HepG2 (cell line): ENCODE measurements around the gene CUTC. TPM values are rescaled to one million over a fixed set of nuclear protein-coding genes. Genes with fewer than 3 reads are reported as not detected.

ENCODE experiments used
- ATAC-seq: fragments of 200-7000 bp; cut with Tn5 transposase; 3 replicates; pipeline ENCODE4 v1.9.1; 2020; ENCODE audit warnings: mild to moderate bottlenecking, moderate library complexity
- BruUV-seq: library from RNA; stranded (reverse); fragments of 400-500 nt; replicated peaks from 2 replicates; lab custom pipeline; 2021; lab: Mats Ljungman, UMichigan
- CTCF ChIA-PET: fragments of 300-600 bp; formaldehyde crosslinking; extraction: SDS; loops from one replicate; lab custom pipeline; 2021; ENCODE audit warnings: low total read pairs, inconsistent platforms, low intra/inter-chr PET ratio; lab: Yijun Ruan, JAX
- POLR2A ChIA-PET: fragments of 350-600 bp; sonication (Branson Sonifier 250); formaldehyde crosslinking; loops from one replicate; lab custom pipeline; 2020; ENCODE audit warnings: antibody characterized with exemption, inconsistent platforms; lab: Yijun Ruan, JAX
- DNase-seq: peaks from one replicate; pipeline ENCODE4 v3.0.0-alpha.2; 2015; ENCODE audit warnings: low spot score
- FAIRE-seq: peaks from 3 replicates; lab custom pipeline; 2011; peaks lifted over from hg19 to GRCh38; lab: Jason Lieb, UNC
- H2AFZ ChIP-seq: one replicate; pipeline ENCODE4 v1.6.1; 2011; ENCODE audit warnings: low read length, inconsistent platforms
- H3K27ac ChIP-seq: fragments of 300-600 bp; 3 replicates; pipeline ENCODE4 v1.8.0; 2011; ENCODE audit warnings: mixed run types, mild to moderate bottlenecking, mixed read lengths, low read length, inconsistent platforms; ENCODE audit not compliant: insufficient read depth; ENCODE audit errors: extremely low read length
- H3K27me3 ChIP-seq, 2 experiments: fragments of 200-600 bp in 1 of 2; 2 replicates in 1 of 2; 3 replicates in 1 of 2; pipeline versions ENCODE4 v1.6.0 to v1.8.0; 2011; ENCODE audit warnings: low read length in 2 of 2, mild to moderate bottlenecking in 2 of 2, moderate library complexity in 2 of 2, inconsistent platforms in 1 of 2; ENCODE audit not compliant: insufficient read depth in 2 of 2, control insufficient read depth in 1 of 2
- H3K36me3 ChIP-seq, 2 experiments: fragments of 200-600 bp in 1 of 2; replicated peaks in 1 of 2; 2 replicates in 1 of 2; 3 replicates in 1 of 2; pipeline versions ENCODE4 v1.5.1 to v1.8.0; 2011; ENCODE audit warnings: low read length in 2 of 2, inconsistent platforms in 1 of 2; ENCODE audit not compliant: insufficient read depth in 2 of 2, control insufficient read depth in 1 of 2
- H3K4me1 ChIP-seq: 2 replicates; pipeline ENCODE4 v1.5.1; 2012; ENCODE audit warnings: low read length, inconsistent platforms; ENCODE audit not compliant: insufficient read depth
- H3K4me2 ChIP-seq: 2 replicates; pipeline ENCODE4 v1.6.0; 2011; ENCODE audit warnings: low read depth, low read length, inconsistent platforms
- H3K4me3 ChIP-seq, 3 experiments: fragments of 200-600 bp in 1 of 3; sonication (generic), shearing (Covaris generic) in 1 of 3; replicated peaks in 1 of 3; 2 replicates each; pipeline ENCODE4 v1.5.1; 2011 to 2016; ENCODE audit warnings: low read length in 3 of 3, inconsistent platforms in 2 of 3, low read depth in 2 of 3, mild to moderate bottlenecking in 2 of 3, control low read depth in 1 of 3, mixed read lengths in 1 of 3; ENCODE audit not compliant: insufficient read depth in 1 of 3
- H3K79me2 ChIP-seq: one replicate; pipeline ENCODE4 v1.6.1; 2011; ENCODE audit warnings: low read length, inconsistent platforms; ENCODE audit not compliant: insufficient read depth
- H3K9ac ChIP-seq: 2 replicates; pipeline ENCODE4 v1.6.0; 2011; ENCODE audit warnings: mild to moderate bottlenecking, low read depth, low read length, inconsistent platforms; ENCODE audit not compliant: insufficient read depth
- H3K9me3 ChIP-seq: 2 replicates; pipeline ENCODE4 v1.5.1; 2012; ENCODE audit warnings: mild to moderate bottlenecking, low read length
- H4K20me1 ChIP-seq: 2 replicates; pipeline ENCODE4 v1.6.0; 2011; ENCODE audit warnings: inconsistent platforms, mild to moderate bottlenecking, low read length, moderate library complexity; ENCODE audit not compliant: insufficient read depth
- HOXA7 ChIP-seq: sonication (generic); formaldehyde crosslinking; IDR thresholded peaks from 2 replicates; pipeline ENCODE4 v1.8.1; 2022; ENCODE audit warnings: mild to moderate bottlenecking, missing genetic modification reagents, moderate library complexity
- MAFK ChIP-seq, 2 experiments: IDR thresholded peaks in 1 of 2; conservative IDR thresholded peaks in 1 of 2; 2 replicates each; pipeline ENCODE4 v1.6.1; 2011; ENCODE audit warnings: improper control_type of control experiment in 2 of 2, low read length in 2 of 2
- PAWR ChIP-seq: sonication (generic); formaldehyde crosslinking; IDR thresholded peaks from 2 replicates; pipeline ENCODE4 v1.4.0; 2020; ENCODE audit warnings: missing genetic modification reagents, mild to moderate bottlenecking, borderline replicate concordance
- RAD21 ChIP-seq: fragments of 450-650 bp; formaldehyde crosslinking; IDR thresholded peaks from 2 replicates; pipeline ENCODE4 v1.5.0; 2020; ENCODE audit warnings: mild to moderate bottlenecking
- RXRB ChIP-seq: IDR thresholded peaks from 2 replicates; pipeline ENCODE4 v1.6.1; 2016; ENCODE audit warnings: borderline replicate concordance, missing genetic modification reagents, missing compliant biosample characterization
- SMC3 ChIP-seq: IDR thresholded peaks from 2 replicates; pipeline ENCODE4 v1.6.1; 2011; ENCODE audit warnings: low read length, improper control_type of control experiment
- STAG1 ChIP-seq: sonication (generic); formaldehyde crosslinking; IDR thresholded peaks from 2 replicates; pipeline ENCODE4 v1.4.0; 2020; ENCODE audit warnings: missing genetic modification reagents
- TARDBP ChIP-seq: sonication (generic); formaldehyde crosslinking; IDR thresholded peaks from 2 replicates; pipeline ENCODE4 v1.8.0; 2022; ENCODE audit warnings: mild to moderate bottlenecking, missing genetic modification reagents
- TBX3 ChIP-seq: fragments of 450-650 bp; IDR thresholded peaks from 2 replicates; pipeline ENCODE4 v1.6.1; 2017; ENCODE audit warnings: antibody characterized with exemption, mild to moderate bottlenecking, inconsistent platforms, borderline replicate concordance
- TFE3 ChIP-seq: IDR thresholded peaks from 2 replicates; pipeline ENCODE4 v1.6.1; 2016
- ZNF891 ChIP-seq: sonication (generic); formaldehyde crosslinking; IDR thresholded peaks from 2 replicates; pipeline ENCODE4 v1.5.0; 2020; ENCODE audit warnings: mild to moderate bottlenecking, missing genetic modification reagents
- WGBS: methylation state at CpG from one replicate; pipeline ENCODE4 v1.1.6; 2017; ENCODE audit warnings: low lambda C conversion rate; 5-methylcytosine and 5-hydroxymethylcytosine counted together
- in situ Hi-C: cut with HindIII; loops from 2 replicates; pipeline ENCODE4 v1.10.0; 2017; ENCODE audit warnings: low pct_unique_long_range_greater_than_20kb; ENCODE audit not compliant: extremely low pct_ligation_motif_present
- intact Hi-C: fragments of 100-400 bp; cut with micrococcal nuclease; formaldehyde crosslinking; loops from one replicate; pipeline ENCODE4 v1.10.0; 2022; ENCODE audit not compliant: unreplicated experiment
- polyA plus RNA-seq, 8 experiments: library from polyadenylated mRNA; depleted of rRNA in 3 of 8; stranded (reverse) in 7 of 8; unstranded in 1 of 8; fragments of >200 nt; fragmentation: Illumina TruSeq in 4 of 8; extraction: Trizol in 4 of 8; gene quantifications; 2 replicates each; pipeline versions ENCODE4 v1.2.1 to v1.2.3, GENCODE V29; 2011 to 2016; ENCODE audit warnings: low read depth in 4 of 8, missing spikeins in 1 of 8, mixed read lengths in 1 of 8; ENCODE audit not compliant: insufficient read depth in 1 of 8
- total RNA-seq, 5 experiments: library from RNA; depleted of rRNA; stranded (reverse); fragments of >200 nt; fragmentation: Illumina TruSeq; extraction: Trizol; gene quantifications; 2 replicates each; pipeline ENCODE4 v1.2.3, GENCODE V29; 2016; ENCODE audit warnings: low read depth in 1 of 5
- TF ChIP-seq, protein P1 (sequence below): sonication (generic); formaldehyde crosslinking; IDR thresholded peaks from 2 replicates; pipeline ENCODE4 v1.9.0; 2021; ENCODE audit warnings: missing genetic modification reagents, borderline replicate concordance
- TF ChIP-seq, protein P2 (sequence below): sonication (generic); formaldehyde crosslinking; IDR thresholded peaks from 2 replicates; pipeline ENCODE4 v1.5.0; 2020; ENCODE audit warnings: mild to moderate bottlenecking, low read depth, missing genetic modification reagents, borderline replicate concordance
- TF ChIP-seq, protein P3 (sequence below): sonication (generic); formaldehyde crosslinking; IDR thresholded peaks from 2 replicates; pipeline ENCODE4 v1.5.0; 2020; ENCODE audit warnings: mild to moderate bottlenecking, missing genetic modification reagents, moderate library complexity

CUTC gene
- total and polyA plus RNA-seq, 2 of the 13 experiments (the other 11 are each of a cell fraction or from before 2014, with no cell fraction given): 22.3 to 25.8 TPM

GRCh38 chr10:99732033-99732842 is at the start of gene CUTC, which contains the start of gene COX15 (continued):
- TF ChIP-seq, protein P1, sequence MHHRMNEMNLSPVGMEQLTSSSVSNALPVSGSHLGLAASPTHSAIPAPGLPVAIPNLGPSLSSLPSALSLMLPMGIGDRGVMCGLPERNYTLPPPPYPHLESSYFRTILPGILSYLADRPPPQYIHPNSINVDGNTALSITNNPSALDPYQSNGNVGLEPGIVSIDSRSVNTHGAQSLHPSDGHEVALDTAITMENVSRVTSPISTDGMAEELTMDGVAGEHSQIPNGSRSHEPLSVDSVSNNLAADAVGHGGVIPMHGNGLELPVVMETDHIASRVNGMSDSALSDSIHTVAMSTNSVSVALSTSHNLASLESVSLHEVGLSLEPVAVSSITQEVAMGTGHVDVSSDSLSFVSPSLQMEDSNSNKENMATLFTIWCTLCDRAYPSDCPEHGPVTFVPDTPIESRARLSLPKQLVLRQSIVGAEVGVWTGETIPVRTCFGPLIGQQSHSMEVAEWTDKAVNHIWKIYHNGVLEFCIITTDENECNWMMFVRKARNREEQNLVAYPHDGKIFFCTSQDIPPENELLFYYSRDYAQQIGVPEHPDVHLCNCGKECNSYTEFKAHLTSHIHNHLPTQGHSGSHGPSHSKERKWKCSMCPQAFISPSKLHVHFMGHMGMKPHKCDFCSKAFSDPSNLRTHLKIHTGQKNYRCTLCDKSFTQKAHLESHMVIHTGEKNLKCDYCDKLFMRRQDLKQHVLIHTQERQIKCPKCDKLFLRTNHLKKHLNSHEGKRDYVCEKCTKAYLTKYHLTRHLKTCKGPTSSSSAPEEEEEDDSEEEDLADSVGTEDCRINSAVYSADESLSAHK: no peak
- TF ChIP-seq PAWR (CRISPR knock-in tag): no peak
- peak; percentile 7 for TF ChIP-seq ZNF891 (CRISPR knock-in tag)
- TF ChIP-seq, protein P2, sequence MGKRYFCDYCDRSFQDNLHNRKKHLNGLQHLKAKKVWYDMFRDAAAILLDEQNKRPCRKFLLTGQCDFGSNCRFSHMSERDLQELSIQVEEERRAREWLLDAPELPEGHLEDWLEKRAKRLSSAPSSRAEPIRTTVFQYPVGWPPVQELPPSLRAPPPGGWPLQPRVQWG (CRISPR knock-in tag): no peak
- TF ChIP-seq TFE3 (CRISPR knock-in tag): 0 out of 2 replicates have a peak, but pooled peaks have one; percentile 8

GRCh38 chr10:99682752-99683151 is 49.3 kb upstream of the CUTC start:
- Histone ChIP-seq H3K9me3 (no peaks in the 10 kb centered on the region), H3K4me3 (no peak overlapping the region), H2AFZ (no peak overlapping the region), H3K4me2 (no peak overlapping the region), H4K20me1 (no peaks in the 10 kb centered on the region), H3K27ac (no peak overlapping the region), H3K79me2 (no peaks in the 10 kb centered on the region), H3K36me3 (peaks cover 9 to 48% of the 10 kb centered on the region in 2 experiments), H3K4me1 (no peaks in the 10 kb centered on the region), H3K27me3 (no peaks in the 10 kb centered on the region), H3K9ac (no peak overlapping the region)
- ATAC-seq (peak; percentile 92), FAIRE-seq (no peak), DNase-seq (no peak)
- intact Hi-C loops: loop anchor here (5.0 kb wide), 1 partner anchor 50 kb away; no protein-coding TSS in a partner anchor
- no TSS peak for BruUV-seq
- ChIA-PET POLR2A (no interaction called here), CTCF (no interaction called here)
- WGBS: 69% methylated on average over 1 of the region's 1 CpG
- in situ Hi-C loops: no loop called here
- TF ChIP-seq TBX3 (no peak), HOXA7 (CRISPR knock-in tag) (no peak), STAG1 (CRISPR knock-in tag) (peak; percentile 36), TARDBP (CRISPR knock-in tag) (no peak), RXRB (no peak), MAFK (conservative IDR thresholded peaks at IDR 0.05 in 1 of 2, IDR thresholded peaks at IDR 0.05 in 1 of 2; ENCODE audit: low read length in 2 of 2) (no peak), RAD21 (CRISPR knock-in tag) (peak; percentile 30; the same call in 1 of the 2 replicates), SMC3 (peak; percentile 73)
- TF ChIP-seq, protein P3, sequence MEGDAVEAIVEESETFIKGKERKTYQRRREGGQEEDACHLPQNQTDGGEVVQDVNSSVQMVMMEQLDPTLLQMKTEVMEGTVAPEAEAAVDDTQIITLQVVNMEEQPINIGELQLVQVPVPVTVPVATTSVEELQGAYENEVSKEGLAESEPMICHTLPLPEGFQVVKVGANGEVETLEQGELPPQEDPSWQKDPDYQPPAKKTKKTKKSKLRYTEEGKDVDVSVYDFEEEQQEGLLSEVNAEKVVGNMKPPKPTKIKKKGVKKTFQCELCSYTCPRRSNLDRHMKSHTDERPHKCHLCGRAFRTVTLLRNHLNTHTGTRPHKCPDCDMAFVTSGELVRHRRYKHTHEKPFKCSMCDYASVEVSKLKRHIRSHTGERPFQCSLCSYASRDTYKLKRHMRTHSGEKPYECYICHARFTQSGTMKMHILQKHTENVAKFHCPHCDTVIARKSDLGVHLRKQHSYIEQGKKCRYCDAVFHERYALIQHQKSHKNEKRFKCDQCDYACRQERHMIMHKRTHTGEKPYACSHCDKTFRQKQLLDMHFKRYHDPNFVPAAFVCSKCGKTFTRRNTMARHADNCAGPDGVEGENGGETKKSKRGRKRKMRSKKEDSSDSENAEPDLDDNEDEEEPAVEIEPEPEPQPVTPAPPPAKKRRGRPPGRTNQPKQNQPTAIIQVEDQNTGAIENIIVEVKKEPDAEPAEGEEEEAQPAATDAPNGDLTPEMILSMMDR (CRISPR knock-in tag): peak; percentile 28; the same call in 1 of the 2 replicates
